Measurements from ENCODE around the gene CD58.
A peak's percentile ranks its signal among the peaks of the same experiment; 100 is the strongest.

CD58 gene

DNA sequence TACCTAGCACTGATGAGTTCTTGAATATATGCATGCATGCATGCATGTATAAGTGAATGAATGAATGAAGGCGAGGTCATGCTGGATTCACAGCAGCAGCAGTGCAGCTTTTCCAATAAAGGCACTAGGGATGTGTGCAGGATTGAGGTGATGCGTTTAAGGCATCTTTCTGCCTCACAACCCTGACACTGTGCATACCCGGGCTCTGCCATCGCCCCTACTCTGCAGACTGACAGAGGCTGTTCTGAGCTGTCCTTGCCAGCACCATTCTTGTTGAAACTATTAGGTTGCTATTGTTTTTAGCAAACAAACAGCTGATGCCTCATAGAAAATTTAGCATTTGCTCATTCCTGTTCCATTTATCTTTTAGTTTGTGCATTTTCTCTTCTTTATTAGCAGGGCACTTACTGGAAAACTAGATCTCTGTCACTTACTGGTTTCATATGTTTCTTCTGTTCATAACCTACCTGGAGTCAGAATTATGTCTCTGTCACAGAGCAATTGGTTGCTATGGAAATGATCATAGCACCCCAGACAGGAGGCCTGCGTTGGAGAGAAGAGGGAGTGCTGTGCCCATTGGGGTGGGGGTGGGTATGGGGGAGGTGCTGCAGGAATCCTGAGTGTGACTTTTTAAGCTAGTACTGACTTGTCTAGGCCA is 79.0 kb downstream of the CD58 start:
- no peak for DNase-seq

DNA sequence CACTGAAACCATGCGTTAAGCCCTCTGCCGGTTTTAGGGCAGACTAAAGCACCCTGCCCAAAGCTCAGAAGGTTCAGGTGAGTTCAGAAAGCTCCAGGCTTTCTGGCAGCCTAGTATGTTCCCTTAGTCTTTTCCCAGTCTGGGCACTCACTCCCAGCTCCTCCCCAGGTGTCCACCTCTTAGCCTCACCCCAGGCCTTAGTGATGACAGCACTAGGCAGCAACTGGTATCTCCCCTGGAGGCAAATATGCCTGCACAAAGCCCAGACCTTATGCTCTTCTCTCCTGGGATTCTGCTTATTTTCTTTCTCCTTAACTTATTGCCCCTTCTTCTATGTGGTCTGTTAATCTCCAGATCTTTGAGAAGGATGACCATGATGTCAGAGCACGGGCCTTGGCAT is 80.2 kb downstream of the CD58 start:
- no peak for DNase-seq

DNA sequence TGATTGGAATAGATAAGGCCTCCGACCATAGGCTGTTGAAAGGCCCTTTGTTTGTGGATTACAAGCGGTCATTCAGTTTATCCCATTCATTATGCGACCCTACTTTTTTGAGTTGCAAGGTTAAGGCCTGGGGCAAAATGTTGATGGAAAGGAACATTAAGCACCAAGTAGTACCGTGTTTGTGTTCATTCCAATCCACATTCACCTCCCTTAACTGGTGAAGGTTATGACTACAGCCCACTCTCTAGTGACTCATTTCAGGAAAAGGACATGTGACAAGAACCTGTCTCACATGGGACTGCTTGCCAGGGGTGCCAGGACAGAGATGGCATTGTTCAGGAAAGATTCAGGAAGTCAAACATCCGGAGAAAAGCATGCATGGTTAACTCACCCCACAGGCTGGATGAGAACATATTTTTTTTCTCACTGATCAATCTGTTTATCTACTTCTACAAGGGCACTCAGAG is 81.6 kb downstream of the CD58 start:
- DNase-seq = no peak

DNA sequence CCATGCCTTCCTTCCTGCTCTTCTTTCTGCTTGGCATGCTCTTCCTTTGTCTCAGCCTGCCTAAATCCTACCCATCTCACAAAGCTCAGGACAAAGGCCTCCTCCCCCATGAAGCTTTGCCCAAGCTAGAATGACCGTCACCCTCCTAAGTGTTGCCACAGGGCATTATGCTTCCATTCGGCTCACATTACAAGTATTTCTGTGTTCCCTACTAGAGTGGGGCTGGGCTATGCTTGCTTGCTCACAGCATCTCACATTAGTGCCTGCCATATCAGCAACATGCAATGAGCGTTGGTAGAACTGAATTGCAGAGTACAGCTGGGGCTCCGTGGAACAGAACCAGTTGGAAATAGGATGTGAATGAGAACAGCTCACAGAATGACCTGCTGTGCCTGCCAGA is 82.8 kb downstream of the CD58 start:
- no peak for DNase-seq

DNA sequence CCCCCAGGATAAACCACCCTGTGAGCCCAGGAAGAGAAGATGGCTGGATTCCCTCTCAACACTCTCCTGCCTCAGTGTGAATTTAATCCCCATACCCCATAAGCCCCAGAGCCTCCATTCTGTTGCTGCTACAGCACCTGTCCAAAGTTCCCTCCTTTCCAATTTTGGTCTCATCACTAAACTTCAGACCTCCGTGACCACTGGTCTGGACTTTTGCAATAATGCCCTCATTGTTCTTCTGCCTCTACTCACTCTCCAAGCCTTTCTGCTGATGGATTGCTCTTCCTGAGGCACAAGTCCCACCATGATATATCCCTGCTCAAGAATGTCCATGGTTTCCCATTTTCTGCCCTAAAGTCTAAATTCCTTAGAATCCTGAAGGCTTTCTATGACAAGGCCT is 83.2 kb downstream of the CD58 start:
- no peak for DNase-seq

DNA sequence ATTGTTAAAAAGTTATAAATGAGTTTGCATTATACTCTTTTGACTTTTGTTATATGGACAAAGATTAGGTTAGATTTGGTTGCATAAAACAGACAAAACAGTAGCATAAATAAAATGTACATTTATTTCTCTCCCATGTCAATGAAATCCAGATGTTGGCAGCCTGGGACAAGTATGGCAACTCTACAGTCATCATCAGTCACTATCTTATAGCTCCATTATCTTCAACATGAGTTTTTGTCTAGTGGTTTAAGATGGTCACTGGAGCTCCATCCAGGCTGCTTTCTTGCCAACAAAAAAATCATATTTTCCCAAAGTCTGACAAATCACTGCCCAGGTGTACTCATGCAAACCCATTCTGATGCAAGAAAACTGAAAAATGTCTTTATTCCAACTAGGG is 83.8 kb downstream of the CD58 start:
- no peak for DNase-seq

DNA sequence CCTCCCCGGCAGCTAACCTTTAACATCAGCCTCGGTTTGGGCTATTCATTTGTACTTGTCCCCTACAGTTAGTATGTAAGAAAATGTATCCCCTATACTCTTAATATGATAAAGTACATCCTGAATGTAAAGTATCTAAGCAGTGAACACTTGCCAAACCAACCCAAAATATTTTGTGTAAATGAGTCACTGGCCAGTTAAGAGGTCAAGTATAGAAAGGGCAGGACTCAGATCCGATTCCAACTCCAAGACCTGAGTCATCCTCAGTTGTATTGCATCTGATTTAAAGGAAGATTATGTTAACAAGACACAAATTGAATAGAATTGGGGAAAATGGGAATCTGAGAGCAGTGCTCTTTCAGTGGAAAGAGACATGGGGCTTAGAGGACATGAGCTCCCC is 84.4 kb downstream of the CD58 start:
- DNase-seq = no peak

DNA sequence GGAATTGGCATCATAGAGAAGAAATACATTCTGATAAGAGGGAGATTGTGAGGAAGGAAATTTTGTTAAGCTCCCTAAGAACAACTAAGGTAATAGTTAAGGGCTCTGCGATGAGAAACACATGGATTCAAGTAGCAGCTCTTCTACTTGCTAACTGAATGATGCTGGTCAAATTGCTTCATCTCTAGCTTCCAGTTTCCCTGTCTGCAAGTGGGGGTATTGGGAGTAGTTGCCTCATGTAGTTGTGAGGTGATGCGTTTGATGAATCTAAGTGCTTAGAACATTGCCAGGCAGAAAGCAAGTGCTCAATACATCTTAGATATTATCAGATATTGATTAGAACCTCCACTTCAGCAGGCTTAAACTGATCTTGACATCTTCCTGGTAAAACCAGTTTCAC is 84.8 kb downstream of the CD58 start:
- no peak for DNase-seq

DNA sequence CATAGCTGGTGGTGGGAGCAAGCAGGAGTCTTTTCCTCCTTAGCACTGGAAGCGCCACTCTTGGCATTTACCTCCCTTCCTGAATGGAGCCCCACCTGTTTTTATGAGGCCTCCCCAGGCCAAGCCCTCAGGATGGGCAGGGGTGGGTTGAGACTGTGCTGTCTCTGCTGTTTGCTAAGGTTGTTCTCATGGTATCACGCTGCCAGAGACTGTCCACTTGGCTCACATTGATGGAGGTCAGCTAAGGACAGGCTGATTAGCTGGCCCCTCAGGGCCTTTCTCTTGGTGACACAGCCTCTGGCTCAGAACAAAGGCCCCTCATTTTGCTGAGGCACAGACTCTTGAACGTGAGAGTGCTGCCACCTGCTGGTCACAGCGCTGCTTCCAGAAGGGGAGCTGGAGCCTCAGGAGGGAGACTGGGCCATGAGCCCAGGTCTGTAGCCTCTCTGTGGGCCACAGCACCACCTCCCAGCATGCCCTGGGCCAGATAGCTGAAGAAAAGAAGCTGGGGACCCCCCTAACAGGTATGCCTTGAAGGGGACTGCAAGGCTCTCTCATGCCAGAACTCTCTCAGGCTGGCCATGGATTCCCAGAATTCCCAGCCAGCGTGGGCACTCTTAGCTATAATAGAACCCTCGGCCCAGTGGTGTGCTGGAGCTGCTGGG is 85.6 kb downstream of the CD58 start:
- peak; percentile 69 to 86 (median 76) for DNase-seq

DNA sequence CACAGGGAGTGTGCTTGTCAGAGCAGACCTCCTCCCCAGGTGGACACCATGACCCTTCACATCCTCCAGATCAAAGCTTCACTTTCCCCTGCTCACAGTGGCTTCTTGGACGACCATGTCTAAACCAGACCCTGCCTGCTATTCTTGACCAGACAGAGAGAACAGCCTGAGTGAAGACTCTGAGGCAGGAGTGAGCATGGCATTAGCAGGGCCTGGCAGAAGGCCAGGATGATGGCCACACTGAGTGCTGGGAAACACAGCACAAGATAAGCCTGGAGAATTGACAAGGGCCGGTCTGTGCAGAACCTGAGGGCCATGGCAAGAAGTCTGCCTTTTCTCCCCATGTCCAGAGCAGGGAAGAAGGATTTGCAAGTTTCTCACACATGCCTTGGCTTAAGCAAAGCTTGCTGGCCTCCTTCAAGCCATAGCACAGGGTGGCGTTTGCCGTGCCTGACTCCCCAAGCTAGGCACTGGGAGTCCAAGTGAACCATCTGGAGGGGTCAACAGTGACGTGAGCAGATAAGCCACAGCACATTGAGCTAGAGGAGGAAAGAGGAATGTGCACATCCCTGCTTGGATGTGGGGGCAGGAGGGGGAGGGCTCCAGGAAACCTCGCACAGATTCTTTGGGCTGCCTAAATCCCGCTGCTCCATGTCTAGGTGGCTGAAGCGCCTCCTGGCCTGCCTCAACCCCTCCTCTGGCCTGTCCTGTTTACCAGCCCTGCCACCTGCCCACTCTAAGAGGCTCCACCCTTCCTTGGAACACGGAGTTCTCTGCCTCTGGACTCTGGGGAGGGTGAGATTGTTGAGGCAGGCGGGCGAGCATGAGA is 87.1 kb downstream of the CD58 start:
- no peak for DNase-seq

DNA sequence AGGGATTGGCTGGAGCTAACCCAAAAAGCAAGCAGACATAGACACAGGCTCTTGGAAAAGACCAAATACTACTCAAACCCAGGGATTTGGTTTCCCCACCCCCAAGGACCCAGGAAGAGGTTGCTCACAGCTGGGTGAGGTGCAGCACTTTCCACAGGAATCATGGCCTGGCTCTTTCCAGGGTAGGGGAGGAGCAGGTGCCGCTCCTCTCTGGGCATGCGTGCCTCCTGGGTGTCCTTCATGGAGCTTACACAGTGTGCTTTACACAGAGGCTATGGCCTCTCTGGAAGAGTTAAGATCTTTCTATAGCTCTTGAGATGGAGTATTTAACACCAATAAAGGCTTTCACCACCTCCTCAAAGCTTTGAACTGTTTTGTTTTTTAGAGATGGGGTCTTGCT is 88.3 kb downstream of the CD58 start:
- DNase-seq = no peak

DNA sequence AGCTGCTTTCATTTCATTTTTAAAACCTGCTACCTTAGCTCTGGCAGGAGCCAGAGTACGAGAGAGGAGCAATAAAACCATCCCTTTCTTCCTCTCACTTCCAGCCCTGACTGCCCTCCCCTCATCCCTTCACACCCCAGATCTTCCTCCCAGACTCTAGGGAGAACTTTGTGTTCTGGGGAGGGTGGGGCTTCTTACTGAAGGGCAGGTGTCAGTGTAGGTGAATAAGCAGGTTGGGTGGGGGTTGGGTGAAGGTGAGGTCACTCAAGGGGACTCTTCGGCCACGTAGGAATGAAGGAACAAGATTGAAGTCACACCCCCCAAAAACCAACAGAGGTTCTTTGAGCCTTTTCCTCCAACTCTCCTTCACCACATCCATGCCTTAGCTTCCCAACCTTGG is 88.9 kb downstream of the CD58 start:
- no peak for DNase-seq

DNA sequence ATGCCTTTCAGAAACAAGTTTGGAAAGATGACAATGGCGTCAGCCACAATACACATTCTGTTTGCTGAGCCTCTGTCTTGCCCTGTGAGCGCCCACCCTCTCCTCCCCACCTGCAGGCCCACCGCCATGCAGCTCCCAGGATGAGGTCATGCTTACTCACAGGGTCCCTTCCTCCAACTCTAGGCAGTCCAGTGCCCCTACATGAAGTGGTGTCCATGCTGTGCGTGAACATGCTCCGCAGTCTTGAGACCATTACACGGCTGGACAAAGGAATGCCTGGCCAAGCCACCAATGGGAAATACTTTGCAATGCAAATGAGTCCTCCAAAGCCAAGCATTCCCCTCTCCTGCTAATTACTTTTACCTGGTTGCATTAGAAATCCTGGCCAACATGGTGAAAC is 92.2 kb downstream of the CD58 start:
- DNase-seq = no peak

DNA sequence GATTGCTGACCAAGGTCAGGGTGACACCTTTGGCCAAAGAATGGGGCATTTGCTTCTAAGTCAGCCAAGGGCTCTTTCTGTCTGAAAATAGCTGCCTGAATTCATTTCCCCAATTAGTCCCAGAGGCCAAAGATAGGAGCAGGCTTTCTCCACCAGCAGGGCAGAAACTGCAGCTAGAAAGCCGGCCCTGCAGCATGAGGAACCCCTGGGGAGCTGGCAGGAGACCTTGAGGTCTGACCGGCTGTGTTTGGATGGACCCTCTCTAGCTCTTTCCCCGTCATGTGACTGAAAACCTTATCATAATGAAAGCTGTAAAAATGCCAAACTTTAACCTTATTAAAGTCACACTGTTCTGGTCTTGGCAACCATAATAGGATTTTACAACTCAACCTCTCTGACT is 93.4 kb downstream of the CD58 start:
- no peak for DNase-seq

DNA sequence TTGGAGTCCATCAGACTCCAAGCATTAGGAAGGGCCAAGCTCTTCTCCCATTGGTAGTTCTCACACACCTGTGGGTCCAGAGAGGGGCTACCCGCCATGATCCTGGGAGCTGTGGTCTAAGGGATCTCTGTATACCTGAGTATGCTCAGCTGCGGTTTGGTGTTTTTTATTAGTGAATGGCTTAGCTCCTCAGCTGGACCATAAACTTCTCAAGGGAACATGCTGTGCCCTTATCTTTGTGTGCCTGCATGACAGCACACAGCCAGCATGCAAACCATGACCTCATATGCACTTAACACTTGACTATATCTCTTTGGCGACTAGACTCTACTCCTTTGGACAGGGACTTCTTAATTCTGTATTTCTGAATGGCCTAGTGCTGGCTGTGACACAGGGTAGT is 94.5 kb downstream of the CD58 start:
- DNase-seq = no peak

DNA sequence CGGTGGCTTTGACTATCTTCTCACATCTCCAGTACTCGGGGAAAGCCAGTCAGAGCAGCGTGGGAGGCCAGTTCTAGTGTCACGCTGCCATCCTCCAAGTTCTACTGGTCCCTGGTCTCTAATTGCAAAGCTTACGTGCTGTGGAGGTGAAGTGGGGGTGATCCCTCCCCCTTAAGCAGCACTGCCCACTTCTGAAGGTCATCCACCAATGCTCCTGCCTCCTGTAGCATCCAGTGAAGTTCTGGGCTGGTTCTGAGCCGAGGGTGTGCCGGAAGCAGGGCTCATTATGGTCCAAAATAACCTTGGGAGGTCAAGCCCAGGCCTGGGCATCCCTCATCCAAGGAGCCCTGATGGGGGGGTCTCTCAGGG is 95.0 kb downstream of the CD58 start:
- no peak for DNase-seq

DNA sequence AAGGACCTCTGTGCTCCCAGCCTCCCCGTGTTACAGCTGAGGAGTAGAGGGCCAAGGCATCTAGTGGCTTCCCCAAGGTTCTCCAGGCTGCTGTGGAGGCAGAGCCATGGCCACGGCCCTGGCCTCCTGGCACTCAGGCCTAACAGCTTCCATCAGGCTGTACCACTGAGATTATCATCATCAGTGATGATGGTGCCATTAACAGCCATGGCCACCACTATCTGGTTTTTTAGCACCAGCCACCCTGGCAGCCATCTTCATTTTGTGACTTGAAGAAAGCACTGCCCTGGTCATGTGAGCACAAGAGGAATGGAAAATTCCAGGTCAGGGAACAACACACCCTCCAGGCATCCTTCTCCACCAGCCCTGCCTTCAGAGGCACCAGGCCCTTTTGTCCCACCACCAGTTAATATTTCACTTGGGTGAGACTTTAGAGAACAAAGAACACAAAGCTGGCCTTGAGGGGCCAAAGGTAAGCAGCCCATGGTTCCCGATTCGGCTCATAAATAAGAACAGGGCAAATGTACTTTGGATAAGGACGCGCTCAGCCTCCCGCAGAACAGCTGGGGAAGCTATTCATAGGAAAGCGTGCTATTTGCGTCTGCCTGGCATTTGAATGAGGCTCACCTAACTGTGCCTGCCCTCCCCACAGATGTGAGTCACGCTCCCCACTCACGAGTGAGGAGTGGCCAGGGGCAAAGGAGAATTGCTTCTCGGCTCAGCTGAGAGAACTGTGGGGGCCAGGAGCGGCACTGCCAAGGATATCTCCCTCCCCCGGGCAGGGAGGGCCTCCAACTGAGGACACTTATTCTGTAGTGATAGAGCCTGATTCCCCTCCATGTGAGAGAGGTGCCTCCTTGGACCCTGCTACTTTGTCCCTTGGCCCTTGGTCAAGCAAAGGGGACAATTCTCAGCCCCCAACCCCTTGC is 95.6 kb downstream of the CD58 start:
- no peak for DNase-seq

DNA sequence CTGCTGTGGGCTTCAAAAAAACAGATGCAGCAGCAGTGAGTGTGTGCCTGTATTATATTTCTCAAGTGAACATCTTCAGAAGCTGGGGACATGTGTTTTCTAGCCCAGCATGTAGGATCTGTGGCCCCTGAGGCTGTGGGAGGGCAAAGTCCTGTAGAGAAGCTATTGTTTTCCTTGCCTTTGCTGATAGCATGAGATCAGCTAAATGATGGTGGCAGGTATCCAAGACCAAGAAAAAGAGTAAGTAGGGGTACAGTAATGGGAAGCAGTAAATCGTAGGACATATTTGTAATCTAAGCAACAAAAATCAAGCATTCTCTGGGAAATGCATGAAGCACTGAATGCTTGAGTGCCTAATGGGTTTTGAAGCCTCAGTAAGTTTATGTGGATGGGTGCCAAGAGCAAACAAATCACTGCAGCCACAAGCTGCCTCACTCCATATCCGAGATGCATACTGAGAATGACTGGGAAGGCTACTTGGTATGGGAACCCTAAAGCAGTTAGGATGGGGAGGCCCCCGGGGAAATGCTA is 98.3 kb downstream of the CD58 start:
- no peak for DNase-seq

DNA sequence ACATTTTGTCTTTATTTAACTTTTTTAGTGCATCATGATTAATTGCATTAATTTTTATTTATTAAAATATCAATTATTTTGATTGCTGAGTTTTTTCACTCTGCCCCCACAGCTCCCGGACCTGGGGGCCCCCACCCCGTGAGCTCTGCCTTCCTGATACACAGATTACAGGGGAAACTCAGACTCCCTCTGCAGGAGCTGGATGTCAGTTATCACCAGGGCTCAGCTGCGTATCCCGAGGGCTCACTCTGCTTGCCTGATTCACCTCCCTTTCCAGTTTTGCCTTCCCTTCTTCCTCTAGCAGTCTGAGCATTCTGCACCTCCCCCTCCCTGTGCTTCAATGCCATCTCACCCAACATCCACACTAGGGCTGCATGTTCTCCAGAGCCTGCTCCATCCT is 99.6 kb downstream of the CD58 start:
- no peak for DNase-seq

DNA sequence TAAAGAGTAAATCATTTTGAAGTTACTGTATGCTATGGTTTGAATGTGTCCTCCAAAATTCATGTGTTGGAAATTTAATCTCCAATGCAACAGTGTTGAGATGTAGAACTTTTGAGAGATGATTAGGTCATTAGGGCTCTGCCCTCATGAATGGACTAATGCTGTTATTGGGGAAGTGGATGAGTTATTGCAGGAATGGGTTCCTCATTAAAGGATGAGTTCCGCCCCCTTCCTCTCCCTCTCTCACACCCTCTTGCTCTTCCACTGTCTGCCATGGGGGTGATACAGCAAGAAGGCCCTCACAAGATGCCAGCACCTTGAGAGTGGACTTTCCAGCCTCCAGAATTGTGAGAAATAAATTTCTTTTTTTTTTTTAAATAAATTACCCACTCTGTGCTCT is 100.2 kb downstream of the CD58 start:
- DNase-seq = no peak

DNA sequence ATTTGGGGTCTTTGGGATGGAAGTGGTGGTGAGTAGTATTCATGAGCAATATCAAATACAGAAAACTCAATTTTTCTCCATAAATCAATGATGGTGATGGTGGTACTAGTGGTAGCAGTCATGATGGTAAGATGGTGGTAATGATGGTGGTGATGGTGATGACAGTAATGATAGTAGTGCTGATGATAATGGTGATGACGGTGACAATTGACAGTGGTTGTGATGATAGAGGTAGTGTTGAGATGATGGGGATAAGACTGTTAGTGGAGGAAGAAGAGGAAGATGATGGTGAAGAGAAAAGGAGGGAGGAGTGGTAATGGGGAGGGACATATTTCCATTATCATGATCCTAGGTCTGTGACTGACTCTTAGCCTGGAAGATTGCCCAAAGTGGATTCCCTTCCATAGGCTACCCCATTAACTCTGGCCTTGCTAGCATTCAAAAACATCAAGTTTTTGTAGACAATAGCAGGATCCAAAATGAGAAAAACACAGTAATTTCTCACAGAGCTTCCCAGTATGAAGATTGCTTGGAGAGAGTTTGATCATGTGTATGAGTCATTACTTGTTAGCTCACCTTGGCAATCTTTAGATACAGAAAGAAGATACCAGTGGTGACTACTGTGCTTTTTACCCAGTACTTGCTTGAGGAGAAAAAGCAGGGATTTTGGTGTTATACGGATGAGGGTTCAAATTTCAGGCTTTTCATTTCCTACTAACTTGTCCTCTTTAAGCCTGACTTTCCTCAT is 103.8 kb downstream of the CD58 start:
- DNase-seq = no peak
